GM21423 (cell line): ENCODE data around the gene TNKS1BP1.
A peak's percentile ranks its signal among the peaks of the same experiment; 100 is the strongest.

Experiments used
- ATAC-seq: cut with Tn5 transposase; IDR thresholded peaks from one replicate; pipeline ENCODE4 v1.9.1; 2021; ENCODE audit warnings: mild to moderate bottlenecking, moderate library complexity; ENCODE audit not compliant: unreplicated experiment

Gene TNKS1BP1

GRCh38 chr11:57313071-57313787, 11.5 kb downstream of the TNKS1BP1 start:
- ATAC-seq: no peak

- ATAC-seq: no peak
Observed at GRCh38 chr11:57312511-57313021, 12.2 kb downstream of the TNKS1BP1 start.

- peak; percentile 97 for ATAC-seq
Observed at GRCh38 chr11:57311109-57311936, 13.4 kb downstream of the TNKS1BP1 start.

- ATAC-seq: no peak
Observed at GRCh38 chr11:57310630-57311086, 14.1 kb downstream of the TNKS1BP1 start.

- ATAC-seq: no peak
Observed at GRCh38 chr11:57310091-57310490, 14.7 kb downstream of the TNKS1BP1 start.

- no peak for ATAC-seq
Observed at GRCh38 chr11:57309106-57310059, 15.4 kb downstream of the TNKS1BP1 start.

GRCh38 chr11:57308426-57309060, 16.2 kb downstream of the TNKS1BP1 start:
- ATAC-seq: no peak

GRCh38 chr11:57307666-57308270, 17.0 kb downstream of the TNKS1BP1 start:
- no peak for ATAC-seq

- ATAC-seq: no peak
Observed at GRCh38 chr11:57306940-57307565, 17.7 kb downstream of the TNKS1BP1 start.

GRCh38 chr11:57306161-57306876, 18.4 kb downstream of the TNKS1BP1 start:
- no peak for ATAC-seq

GRCh38 chr11:57305523-57305922, 19.2 kb downstream of the TNKS1BP1 start:
- no peak for ATAC-seq

- ATAC-seq: no peak
Observed at GRCh38 chr11:57303990-57304579, 20.7 kb downstream of the TNKS1BP1 start.

- no peak for ATAC-seq
Observed at GRCh38 chr11:57303280-57303989, 21.3 kb downstream of the TNKS1BP1 start.

- ATAC-seq: no peak
Observed at GRCh38 chr11:57302489-57302888, 22.3 kb downstream of the TNKS1BP1 start.

- ATAC-seq: no peak
Observed at GRCh38 chr11:57301711-57302423, 22.9 kb downstream of the TNKS1BP1 start.

- ATAC-seq: no peak
Observed at GRCh38 chr11:57300785-57301184, 24.0 kb downstream of the TNKS1BP1 start.

GRCh38 chr11:57299150-57299737, 25.5 kb downstream of the TNKS1BP1 start:
- ATAC-seq: no peak
